Measurements from ENCODE around the gene ITGAX.

- TF ChIP-seq, protein P1, sequence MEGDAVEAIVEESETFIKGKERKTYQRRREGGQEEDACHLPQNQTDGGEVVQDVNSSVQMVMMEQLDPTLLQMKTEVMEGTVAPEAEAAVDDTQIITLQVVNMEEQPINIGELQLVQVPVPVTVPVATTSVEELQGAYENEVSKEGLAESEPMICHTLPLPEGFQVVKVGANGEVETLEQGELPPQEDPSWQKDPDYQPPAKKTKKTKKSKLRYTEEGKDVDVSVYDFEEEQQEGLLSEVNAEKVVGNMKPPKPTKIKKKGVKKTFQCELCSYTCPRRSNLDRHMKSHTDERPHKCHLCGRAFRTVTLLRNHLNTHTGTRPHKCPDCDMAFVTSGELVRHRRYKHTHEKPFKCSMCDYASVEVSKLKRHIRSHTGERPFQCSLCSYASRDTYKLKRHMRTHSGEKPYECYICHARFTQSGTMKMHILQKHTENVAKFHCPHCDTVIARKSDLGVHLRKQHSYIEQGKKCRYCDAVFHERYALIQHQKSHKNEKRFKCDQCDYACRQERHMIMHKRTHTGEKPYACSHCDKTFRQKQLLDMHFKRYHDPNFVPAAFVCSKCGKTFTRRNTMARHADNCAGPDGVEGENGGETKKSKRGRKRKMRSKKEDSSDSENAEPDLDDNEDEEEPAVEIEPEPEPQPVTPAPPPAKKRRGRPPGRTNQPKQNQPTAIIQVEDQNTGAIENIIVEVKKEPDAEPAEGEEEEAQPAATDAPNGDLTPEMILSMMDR (IDR thresholded peaks at IDR 0.05): no peak
- no peak for TF ChIP-seq POLR2A (IDR thresholded peaks at IDR 0.05)
- no peak for TF ChIP-seq EP300 (IDR thresholded peaks at IDR 0.05)
These were observed 8.7 kb downstream of the ITGAX start for GRCh38 chr16:31363721-31364120.

All from tibial nerve (tissue), 4 donors.